Right cardiac atrium (tissue), 5 donors: Measurements from ENCODE around the gene CERK. TPM values are rescaled to one million over a fixed set of nuclear protein-coding genes. Genes with fewer than 3 reads are reported as not detected.
"Not testable (repeated sequence)": the region's sequence is repeated elsewhere in the genome, so short reads cannot be mapped to it uniquely, and the experiment has no call there.

Source experiments
- ATAC-seq, 2 donors: fragments of 200-7000 bp; cut with Tn5 transposase; one replicate each; pipeline versions ENCODE4 v1.8.0 to v1.9.1; 2020; ENCODE audit warnings: moderate library complexity in 2 of 2, mild to moderate bottlenecking in 1 of 2
- DNase-seq, 3 donors: peaks; one replicate each; pipeline ENCODE4 v3.0.0-alpha.2; 2020
- H3K27ac ChIP-seq: one replicate; pipeline ENCODE4 v1.5.1; 2013; ENCODE audit warnings: mild to moderate bottlenecking, low read length, control low read depth, moderate library complexity
- H3K27me3 ChIP-seq: one replicate; pipeline ENCODE4 v1.6.1; 2013; ENCODE audit not compliant: control insufficient read depth, insufficient read depth
- H3K4me1 ChIP-seq: one replicate; pipeline ENCODE4 v1.6.1; 2013; ENCODE audit warnings: low read length; ENCODE audit not compliant: control insufficient read depth, insufficient read depth
- H3K4me3 ChIP-seq: one replicate; pipeline ENCODE4 v1.5.1; 2013; ENCODE audit warnings: low read length, control low read depth
- H3K9me3 ChIP-seq: one replicate; pipeline ENCODE4 v1.6.1; 2013; ENCODE audit warnings: low read length; ENCODE audit not compliant: control insufficient read depth
- WGBS: extraction: QIAGEN DNeasy Blood & Tissue Kit; methylation state at CpG from one replicate; pipeline ENCODE4 v1.1.7; 2013; 5-methylcytosine and 5-hydroxymethylcytosine counted together
- intact Hi-C, 4 donors: fragments of 100-400 bp; cut with DNase I; formaldehyde crosslinking; loops; one replicate each; pipeline versions ENCODE4 v1.11.0 to v1.14.0; 2022 to 2023
- long read RNA-seq, 4 donors: library from polyadenylated mRNA; unstranded; transcript quantifications; one replicate each; pipeline ENCODE4 v2.0.0, GENCODE V29; 2020 to 2021
- polyA plus RNA-seq: library from polyadenylated mRNA; stranded (reverse); fragments of 200-250 nt; gene quantifications from one replicate; pipeline ENCODE4 v1.2.3, GENCODE V29; 2013
- total RNA-seq, 4 donors: library from RNA; stranded (reverse); fragmentation: NEBNext Ultra II Directional; extraction: Animal tissue kit (Norgen Biotek cat#: 25700); gene quantifications; one replicate each; pipeline ENCODE4 v1.2.1, GENCODE V29; 2021
- donor health status: healthy with polysubstance abuse.
- donor health status: DM: no; HTN: yes; CAD: no.
- donor health status: DM: no; HTN: no; CAD: no.
- donor health status: DM: no; HTN: yes; CAD: no; lungs with severe emphysema.
- donor health status: DM: yes; HTN: yes; CAD: no.

Gene CERK, protein sequence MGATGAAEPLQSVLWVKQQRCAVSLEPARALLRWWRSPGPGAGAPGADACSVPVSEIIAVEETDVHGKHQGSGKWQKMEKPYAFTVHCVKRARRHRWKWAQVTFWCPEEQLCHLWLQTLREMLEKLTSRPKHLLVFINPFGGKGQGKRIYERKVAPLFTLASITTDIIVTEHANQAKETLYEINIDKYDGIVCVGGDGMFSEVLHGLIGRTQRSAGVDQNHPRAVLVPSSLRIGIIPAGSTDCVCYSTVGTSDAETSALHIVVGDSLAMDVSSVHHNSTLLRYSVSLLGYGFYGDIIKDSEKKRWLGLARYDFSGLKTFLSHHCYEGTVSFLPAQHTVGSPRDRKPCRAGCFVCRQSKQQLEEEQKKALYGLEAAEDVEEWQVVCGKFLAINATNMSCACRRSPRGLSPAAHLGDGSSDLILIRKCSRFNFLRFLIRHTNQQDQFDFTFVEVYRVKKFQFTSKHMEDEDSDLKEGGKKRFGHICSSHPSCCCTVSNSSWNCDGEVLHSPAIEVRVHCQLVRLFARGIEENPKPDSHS
- total RNA-seq (10 to 100 TPM; 59.5 to 83.5 (median 68.7) TPM), polyA plus RNA-seq (32.6 TPM)
- long read RNA-seq, donor 1, full-length matches to known transcripts: 67 of 119 reads
- long read RNA-seq, donor 1, partial matches to known transcripts: 23 of 119 reads
- long read RNA-seq, donor 1, other reads (novel, unspliced or antisense): 29 of 119 reads
- long read RNA-seq, donor 2, full-length matches to known transcripts: 93 of 113 reads
- long read RNA-seq, donor 2, partial matches to known transcripts: 7 of 113 reads
- long read RNA-seq, donor 2, other reads (novel, unspliced or antisense): 13 of 113 reads
- long read RNA-seq, donor 3, full-length matches to known transcripts: 5 of 72 reads
- long read RNA-seq, donor 3, partial matches to known transcripts: 30 of 72 reads
- long read RNA-seq, donor 3, other reads (novel, unspliced or antisense): 37 of 72 reads
- long read RNA-seq, donor 4, full-length matches to known transcripts: 70 of 87 reads
- long read RNA-seq, donor 4, partial matches to known transcripts: 5 of 87 reads
- long read RNA-seq, donor 4, other reads (novel, unspliced or antisense): 12 of 87 reads

DNA sequence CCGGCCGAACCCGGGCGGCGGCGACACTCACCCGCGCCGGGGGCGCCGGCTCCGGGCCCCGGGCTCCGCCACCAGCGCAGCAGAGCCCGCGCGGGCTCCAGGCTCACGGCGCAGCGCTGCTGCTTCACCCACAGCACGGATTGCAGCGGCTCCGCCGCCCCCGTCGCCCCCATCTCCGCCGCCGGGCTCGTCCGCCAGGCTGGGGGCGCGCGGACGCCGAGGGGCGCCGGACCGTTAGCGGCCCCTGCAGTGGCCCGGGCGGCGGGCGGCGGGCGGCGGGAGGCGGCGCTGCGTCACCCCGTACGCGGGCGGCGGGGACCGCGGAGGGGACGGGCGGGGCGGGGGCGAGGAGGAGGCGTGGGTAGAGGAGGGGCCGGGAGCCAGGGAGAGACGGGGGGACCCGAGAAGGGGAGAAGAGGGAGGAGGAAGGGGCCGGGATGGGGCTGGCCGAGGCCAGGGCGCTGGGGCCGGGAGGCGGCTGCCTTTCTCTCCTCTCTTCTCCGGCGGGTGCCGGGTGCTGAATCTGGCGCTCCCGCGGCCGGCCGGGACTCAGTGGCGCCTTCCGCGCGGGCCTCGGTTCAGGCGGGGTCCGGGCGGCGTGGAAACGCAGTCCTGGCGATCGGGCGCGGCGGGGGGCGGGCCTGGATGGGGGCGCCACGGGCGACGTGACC is at the start of gene CERK:
Gene CERK, minus strand, starts transcription at position 277 of the 671 bp plus-strand sequence. Its CDS starts 104 bp downstream, at position 173.
- DNase-seq (peak; percentile 84 to 96 (median 90)), ATAC-seq (peak; percentile 82 to 85)
- intact Hi-C loops: loop anchor here in 1 of 4 donors (10.0 kb wide), 1 partner anchor 163 kb away; no protein-coding TSS in a partner anchor
- Histone ChIP-seq H3K4me3 (peak within 1 kb of the TSS; percentile 98), H3K27ac (peak within 1 kb of the TSS; percentile 97), H3K27me3 (no peaks in the 10 kb centered on the region), H3K9me3 (no peaks in the 10 kb centered on the region), H3K4me1 (peaks cover 21% of the 10 kb centered on the region)
- under 1% methylated on average over 96 of the region's 99 CpGs for WGBS

DNA sequence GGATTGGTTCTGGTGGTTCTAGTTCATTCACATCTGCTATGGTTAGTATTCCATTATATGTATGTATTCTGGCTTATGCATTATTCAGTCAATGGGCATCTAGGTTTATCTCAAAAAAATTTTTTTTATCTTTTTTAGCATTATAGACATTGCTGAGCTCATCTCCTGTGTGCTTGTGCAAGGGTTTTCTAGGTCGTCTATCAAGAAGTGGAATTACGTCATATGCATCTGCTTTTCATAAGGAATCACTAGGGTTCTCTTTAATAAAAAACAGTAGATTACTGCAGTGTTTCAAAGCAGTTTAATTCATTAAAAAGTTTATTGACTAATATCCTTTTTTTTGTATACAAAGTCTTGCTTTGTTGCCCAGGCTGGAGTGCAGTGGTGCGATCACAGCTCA is 45.7 kb upstream of the CERK start:
- Histone ChIP-seq H3K27ac (no peak overlapping the region), H3K27me3 (no peaks in the 10 kb centered on the region), H3K9me3 (no peaks in the 10 kb centered on the region), H3K4me3 (no peak overlapping the region), H3K4me1 (no peaks in the 10 kb centered on the region)
- no peak for DNase-seq
- intact Hi-C loops: no loop called here
- WGBS: 87% methylated on average over 3 of the region's 3 CpGs
- no peak for ATAC-seq

DNA sequence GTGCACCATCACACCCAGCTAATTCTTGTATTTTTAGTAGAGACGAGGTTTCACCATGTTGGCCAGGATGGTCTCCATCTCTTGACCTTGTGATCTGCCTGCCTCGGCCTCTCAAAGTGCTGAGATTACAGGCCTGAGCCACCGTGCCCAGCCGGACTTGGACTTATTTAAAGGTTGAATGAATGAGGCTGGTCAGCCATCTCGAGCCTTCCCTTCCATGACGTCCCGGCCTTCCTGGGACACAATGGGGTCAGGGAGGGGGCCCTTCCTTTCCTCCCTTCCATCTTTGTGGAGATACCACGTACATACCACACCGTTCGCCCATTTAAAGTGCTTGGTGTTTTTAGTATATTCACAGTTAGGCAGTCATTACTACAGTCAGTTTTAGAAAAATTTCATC is 44.1 kb upstream of the CERK start:
- H3K27ac ChIP-seq, H3K9me3 ChIP-seq, H3K27me3 ChIP-seq, H3K4me1 ChIP-seq, ATAC-seq, DNase-seq, H3K4me3 ChIP-seq, intact Hi-C loops: not testable (repeated sequence)
- WGBS: 89% methylated on average over 10 of the region's 10 CpGs

DNA sequence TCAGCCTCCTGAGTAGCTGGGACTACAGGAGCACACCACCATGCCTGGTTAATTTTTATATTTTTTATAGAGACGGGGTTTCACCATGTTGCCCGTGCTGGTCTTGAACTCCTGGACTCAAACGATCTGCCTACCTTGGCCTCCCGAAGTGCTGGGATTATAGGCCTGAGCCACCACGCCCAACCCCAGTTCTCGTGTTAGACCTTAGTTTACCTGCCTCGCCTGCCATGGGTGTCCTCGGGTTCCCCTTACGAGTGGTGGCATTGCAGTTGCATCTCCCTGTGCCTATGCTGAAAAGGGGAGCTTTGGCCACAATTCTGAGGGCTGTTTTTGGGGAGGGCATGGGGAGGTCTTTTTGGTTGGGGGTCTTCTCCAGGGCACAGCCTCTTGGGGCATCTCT is 43.2 kb upstream of the CERK start:
- H3K27me3 ChIP-seq: no peaks in the 10 kb centered on the region
- 93% methylated on average over 9 of the region's 9 CpGs for WGBS
- H3K4me1 ChIP-seq: peaks cover 8% of the 10 kb centered on the region
- ATAC-seq (no peak), DNase-seq (no peak)
- no peak overlapping the region for H3K27ac ChIP-seq
- intact Hi-C loops: no loop called here
- no peak overlapping the region for H3K4me3 ChIP-seq
- no peaks in the 10 kb centered on the region for H3K9me3 ChIP-seq

DNA sequence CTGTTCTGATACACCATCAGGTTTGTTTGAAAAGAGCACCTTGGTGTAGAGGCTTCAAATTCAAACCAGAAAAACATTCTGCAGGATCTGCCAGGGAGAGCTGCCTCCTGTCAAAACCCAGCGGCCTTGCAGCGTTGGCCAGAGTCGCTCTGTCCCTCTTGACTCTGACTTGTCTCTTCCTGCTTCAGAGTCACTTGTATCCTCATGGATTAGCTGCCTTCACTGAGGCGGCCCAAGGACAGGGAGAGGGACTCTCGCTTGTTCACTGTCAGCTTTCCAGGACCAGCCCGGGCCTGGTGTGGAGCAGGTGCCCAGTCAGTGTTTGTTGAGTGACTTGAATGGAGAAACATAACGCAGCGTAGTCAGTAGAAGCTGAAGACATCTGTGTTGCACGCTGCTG is 42.4 kb upstream of the CERK start:
- no peak overlapping the region for H3K4me3 ChIP-seq
- no peak for ATAC-seq
- intact Hi-C loops: no loop called here
- DNase-seq: no peak
- no peaks in the 10 kb centered on the region for H3K27me3 ChIP-seq
- H3K27ac ChIP-seq: no peak overlapping the region
- no peaks in the 10 kb centered on the region for H3K9me3 ChIP-seq
- peaks cover 8% of the 10 kb centered on the region for H3K4me1 ChIP-seq
- WGBS: 85% methylated on average over 9 of the region's 9 CpGs

DNA sequence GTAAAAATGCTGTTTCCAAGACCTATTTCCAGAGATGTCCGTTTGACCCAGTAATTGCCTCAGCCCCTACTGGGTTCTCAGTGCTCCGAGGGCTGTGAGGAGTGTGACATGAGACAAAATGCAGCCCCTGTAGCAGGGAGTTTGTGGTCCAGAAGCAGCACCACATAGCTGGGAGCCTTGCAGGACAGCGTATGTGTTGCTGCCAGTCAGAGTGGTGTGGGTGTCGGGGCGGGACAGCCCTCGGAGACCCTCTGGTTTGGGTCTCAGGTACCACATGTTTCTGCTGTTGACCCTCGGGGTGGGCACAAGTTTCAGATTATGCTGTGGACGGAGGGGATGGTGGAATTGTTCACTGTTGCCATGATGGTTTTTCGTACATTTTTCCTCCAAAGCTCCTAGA is 41.6 kb upstream of the CERK start:
- peaks cover 8% of the 10 kb centered on the region for H3K4me1 ChIP-seq
- ATAC-seq (no peak), DNase-seq (no peak)
- H3K4me3 ChIP-seq: no peak overlapping the region
- WGBS: 91% methylated on average over 9 of the region's 9 CpGs
- intact Hi-C loops: no loop called here
- no peak overlapping the region for H3K27ac ChIP-seq
- H3K9me3 ChIP-seq: no peaks in the 10 kb centered on the region
- no peaks in the 10 kb centered on the region for H3K27me3 ChIP-seq

DNA sequence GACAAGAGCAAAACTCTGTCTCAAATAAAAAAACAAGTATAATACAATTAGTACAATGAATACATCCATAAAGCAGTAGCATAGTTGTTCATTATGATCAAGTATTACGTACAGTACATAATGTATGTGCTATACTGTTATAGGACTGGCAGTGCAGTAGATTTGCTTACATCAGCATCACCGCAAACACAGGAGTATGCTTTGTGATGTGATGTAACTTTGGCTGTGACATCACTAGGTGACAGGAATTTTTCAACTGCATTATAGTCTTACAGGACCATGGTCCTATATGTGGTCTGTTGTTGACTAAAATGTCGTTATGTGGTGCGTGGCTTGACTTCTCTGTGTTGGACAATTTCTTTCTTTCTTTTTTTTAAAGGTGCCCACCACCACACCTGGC is 41.0 kb upstream of the CERK start:
- WGBS: 98% methylated on average over 4 of the region's 4 CpGs
- H3K4me1 ChIP-seq: peaks cover 9% of the 10 kb centered on the region
- no peak overlapping the region for H3K27ac ChIP-seq
- no peak for ATAC-seq
- H3K9me3 ChIP-seq: no peaks in the 10 kb centered on the region
- DNase-seq: no peak
- H3K4me3 ChIP-seq: no peak overlapping the region
- intact Hi-C loops: no loop called here
- H3K27me3 ChIP-seq: no peaks in the 10 kb centered on the region

DNA sequence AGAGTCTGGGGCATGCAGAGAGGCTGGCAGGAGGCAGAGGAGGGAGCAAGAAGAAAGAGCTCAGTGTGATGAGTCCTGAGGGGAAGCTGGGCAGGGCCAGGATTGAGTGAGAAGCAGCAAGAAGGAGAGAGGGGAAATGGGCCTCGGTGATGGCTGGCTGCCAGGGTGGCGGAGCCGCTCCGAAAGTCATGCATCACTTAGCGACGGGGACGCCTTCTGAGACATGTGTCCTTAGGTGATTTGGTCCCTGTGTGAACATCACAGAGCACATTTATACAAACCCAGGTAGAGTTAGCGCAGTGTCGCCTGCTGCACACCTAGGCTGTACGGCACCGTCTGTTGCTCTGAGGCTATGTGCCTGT is 39.5 kb upstream of the CERK start:
- ATAC-seq (peak in 1 of 2 donors; percentile 17), DNase-seq (peak; percentile 55 to 85 (median 79))
- 49% methylated on average over 11 of the region's 11 CpGs for WGBS
- no peaks in the 10 kb centered on the region for H3K27me3 ChIP-seq
- H3K27ac ChIP-seq: no peak overlapping the region
- H3K4me3 ChIP-seq: no peak overlapping the region
- intact Hi-C loops: no loop called here
- peaks cover 10% of the 10 kb centered on the region for H3K4me1 ChIP-seq
- no peaks in the 10 kb centered on the region for H3K9me3 ChIP-seq

DNA sequence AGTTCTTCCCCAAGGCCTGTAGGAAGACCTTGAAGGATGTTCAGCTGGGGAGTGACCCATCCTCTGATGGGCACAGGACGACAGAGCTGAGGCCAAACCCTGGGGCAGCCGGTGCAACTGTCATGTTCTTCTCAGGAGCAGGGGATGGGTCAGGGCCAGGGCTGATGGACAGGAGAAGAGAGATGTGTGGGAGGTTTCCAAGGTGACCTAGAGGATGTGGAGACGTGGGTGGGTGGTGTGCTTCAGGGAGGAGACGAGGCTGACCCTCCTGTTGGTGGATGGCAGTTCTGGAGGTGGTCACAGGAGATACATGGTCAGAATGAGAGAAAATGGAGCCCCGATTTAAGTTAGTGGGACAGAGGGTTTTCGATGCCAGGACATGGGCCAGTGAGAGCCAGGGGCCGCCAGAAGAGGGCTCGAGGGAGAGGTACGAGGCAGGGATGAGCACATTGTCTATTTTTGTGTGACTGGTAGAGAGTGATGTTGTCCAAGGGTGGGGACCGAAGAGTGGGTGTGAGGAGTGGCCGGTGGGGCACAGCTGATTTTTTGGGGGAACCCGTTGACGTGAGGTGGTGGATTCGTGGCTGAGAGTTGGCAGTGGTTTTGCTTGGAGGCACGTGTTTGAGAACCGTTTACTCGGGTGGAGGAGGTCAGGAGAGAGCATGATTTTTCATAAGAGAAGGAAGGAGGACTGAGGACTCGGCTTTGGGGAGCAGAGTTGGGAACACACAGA is 39.0 kb upstream of the CERK start:
- no peaks in the 10 kb centered on the region for H3K9me3 ChIP-seq
- H3K4me3 ChIP-seq: no peak overlapping the region
- DNase-seq: no peak
- ATAC-seq: peak in 1 of 2 donors; percentile 19
- WGBS: 54% methylated on average over 18 of the region's 18 CpGs
- H3K4me1 ChIP-seq: peaks cover 10% of the 10 kb centered on the region
- intact Hi-C loops: no loop called here
- no peak overlapping the region for H3K27ac ChIP-seq
- H3K27me3 ChIP-seq: no peaks in the 10 kb centered on the region
